ENCODE measurements around the gene NLGN3.

Gene NLGN3

DNA sequence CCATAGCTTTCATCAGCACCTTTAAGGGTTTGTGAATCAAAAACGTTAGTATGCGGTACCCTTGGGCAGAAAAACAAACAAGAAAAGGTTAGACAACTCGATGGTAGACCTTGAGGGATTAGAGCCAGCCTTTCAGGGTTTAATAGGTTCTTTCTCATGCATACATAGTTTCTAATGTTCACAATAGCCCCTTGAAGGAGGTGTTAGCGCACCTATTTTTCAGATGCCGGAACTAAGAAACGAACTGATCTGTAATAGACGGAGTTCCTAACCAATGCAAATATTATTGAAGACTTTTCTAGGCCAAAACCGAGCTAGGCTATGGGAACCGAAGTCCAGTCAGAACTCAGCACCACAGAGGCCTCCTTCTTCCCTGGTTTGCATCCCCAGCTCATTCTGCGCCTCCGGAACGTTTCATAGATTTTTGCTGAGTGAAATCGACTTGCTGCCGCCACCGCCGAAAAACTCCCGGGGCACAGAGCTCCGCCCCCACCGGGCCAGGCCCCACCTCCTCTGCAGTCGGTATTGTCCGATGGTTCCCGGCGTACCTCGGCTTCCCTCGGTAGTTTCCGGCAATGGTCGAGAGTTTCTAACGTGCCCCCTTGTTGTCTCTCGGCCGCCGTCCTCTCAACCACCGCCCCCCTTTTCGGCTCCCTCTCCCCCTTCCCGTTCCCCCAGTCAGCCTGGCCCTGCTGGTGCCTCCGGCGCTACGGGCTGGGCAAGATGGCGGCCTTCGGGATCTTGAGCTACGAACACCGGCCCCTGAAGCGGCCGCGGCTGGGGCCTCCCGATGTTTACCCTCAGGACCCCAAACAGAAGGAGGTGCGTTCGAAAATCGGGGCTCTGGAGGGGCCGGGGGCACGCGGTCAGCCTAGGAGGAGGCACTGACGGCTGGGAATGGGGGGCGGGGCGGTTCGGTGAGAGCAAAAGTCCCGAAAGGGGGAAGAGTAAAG lies 26.3 kb upstream of the NLGN3 start, which contains the start of gene MED12:
Gene MED12, plus strand, starts transcription at position 565 of the 953 bp plus-strand sequence. Its CDS starts 159 bp downstream, at position 724.
- DNase-seq (ENCODE audit: low read depth in 2 of 2), result peak; percentile 59 to 72

DNA sequence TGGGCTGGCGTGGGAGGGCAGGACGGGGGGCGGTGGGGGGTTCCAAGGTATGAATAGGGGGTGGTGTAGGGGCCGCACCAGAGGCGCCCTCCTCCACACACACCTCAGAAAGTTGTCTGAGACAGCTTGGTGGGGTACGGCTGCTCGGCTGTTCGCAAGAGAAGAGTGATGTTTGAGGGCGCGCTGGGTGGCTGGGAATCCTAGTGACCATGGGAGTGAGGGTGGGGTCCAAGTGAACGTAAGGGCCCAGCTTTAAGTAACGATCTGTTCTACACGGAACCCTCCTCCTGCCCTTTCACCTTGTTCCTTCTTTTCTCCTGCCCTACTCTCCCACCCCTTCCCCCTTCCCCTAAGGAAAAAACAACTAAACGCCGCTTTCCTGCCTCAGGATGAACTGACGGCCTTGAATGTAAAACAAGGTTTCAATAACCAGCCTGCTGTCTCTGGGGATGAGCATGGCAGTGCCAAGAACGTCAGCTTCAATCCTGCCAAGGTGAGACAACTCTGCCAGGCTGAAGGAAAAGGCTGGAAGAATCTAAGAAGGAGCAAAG lies 25.6 kb upstream of the NLGN3 start:
- DNase-seq (ENCODE audit: low read depth in 2 of 2), result no peak

DNA sequence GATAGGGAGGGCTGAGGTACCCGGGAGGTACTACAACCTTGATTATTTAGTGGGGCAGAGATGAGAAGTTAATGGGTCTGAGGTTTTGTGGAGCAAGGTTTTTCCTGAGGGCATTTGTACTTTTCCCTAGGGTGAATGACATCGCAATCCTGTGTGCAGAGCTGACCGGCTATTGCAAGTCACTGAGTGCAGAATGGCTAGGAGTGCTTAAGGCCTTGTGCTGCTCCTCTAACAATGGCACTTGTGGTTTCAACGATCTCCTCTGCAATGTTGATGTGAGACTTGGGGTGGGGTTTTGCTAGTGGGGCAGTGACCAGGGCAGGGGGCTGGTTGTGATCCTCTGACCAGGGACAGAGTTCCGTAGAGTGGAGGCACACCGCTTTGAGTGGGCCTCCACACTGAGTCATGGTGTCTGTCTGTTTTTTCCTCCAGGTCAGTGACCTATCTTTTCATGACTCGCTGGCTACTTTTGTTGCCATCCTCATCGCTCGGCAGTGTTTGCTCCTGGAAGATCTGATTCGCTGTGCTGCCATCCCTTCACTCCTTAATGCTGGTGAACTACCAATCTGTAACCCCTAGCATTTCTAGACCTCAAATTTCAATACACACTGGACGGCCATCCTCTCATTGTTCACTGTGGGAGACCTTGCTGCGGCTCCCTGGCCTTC lies 16.3 kb upstream of the NLGN3 start:
- DNase-seq (ENCODE audit: low read depth in 2 of 2), result no peak

DNA sequence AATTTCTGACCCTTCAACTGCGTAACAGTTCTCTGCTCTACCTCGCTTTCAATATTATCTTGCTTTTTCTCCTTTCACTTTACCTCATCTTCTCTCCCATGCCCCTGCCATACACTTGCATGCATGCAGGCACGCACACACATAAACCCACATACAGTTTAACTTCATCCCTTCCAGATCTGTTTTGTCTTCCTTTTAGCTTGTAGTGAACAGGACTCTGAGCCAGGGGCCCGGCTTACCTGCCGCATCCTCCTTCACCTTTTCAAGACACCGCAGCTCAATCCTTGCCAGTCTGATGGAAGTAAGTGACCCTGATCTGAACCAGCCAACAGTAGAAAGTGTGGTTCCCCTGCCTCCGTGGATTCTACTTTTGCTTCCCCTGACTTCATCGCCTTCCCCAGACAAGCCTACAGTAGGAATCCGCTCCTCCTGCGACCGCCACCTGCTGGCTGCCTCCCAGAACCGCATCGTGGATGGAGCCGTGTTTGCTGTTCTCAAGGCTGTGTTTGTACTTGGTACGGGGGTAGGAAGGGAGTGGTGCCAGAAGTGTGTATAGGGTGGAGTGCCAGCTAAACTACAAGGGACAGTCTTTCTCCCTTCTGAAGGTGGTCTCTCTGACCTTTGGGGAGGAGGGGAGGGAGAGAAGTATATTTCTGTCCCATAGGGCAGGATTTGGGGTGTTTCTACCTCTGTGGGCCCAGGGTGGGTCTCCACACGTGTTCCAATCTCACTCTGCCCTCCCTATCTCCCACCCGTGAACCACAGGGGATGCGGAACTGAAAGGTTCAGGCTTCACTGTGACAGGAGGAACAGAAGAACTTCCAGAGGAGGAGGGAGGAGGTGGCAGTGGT lies 15.5 kb upstream of the NLGN3 start:
- peak; percentile 43 to 50 for DNase-seq (ENCODE audit: low read depth in 2 of 2)

DNA sequence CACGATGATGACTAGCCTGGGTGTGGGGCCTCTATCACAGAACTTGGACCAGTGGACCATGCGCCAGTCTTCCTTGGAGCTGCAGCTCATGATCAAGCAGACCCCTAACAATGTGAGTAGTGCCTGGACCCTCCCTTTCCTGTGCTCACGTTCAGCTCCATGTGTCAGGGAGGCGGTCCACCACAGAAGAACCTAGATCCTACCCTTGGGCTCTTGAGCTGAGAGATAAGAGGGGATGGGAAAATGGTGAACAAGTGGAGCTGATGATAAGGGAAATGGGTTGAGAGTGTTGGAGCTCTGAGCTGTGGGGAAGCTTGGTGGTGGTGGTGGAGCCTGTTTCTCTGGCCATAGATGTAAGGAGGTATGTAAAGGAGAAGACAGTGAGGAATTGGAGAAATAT lies 13.1 kb upstream of the NLGN3 start:
- DNase-seq (ENCODE audit: low read depth in 2 of 2), result no peak

DNA sequence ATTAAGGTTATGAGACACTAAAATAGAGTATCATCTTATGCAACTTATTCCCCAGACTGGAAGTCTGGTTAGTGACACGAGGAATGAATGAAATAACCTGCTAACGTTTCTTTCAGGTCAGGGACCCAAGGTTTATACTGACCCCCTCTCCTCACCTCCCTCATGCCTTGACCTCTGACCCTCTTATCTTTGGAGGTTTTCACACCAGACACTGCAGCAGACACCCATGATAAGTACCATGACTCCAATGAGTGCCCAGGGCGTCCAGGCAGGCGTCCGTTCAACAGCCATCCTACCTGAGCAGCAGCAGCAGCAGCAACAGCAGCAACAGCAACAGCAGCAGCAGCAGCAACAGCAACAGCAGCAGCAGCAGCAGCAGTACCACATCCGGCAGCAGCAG lies 4.2 kb upstream of the NLGN3 start:
- DNase-seq (ENCODE audit: low read depth in 2 of 2), result no peak

DNA sequence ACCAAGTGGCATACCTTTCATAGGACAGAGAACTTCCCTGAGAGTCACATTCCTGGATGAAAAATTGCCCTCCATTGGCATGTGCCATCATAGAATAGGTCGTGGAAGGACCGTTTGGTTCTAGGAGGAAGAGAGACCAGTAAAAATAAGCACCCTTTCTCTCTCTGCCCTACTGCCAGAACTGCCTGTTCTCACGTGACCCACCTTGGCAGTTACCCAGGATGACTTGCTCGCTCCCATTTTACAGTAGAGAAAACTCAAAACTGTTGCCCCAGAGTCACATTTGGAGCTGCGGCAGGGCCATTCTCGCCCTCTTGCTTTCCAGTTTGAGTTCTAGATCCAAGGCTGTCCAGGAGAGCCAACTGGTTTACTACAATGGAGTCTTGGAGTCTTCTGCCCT lies 1.1 kb upstream of the NLGN3 start:
- no peak for DNase-seq (ENCODE audit: low read depth in 2 of 2)

DNA sequence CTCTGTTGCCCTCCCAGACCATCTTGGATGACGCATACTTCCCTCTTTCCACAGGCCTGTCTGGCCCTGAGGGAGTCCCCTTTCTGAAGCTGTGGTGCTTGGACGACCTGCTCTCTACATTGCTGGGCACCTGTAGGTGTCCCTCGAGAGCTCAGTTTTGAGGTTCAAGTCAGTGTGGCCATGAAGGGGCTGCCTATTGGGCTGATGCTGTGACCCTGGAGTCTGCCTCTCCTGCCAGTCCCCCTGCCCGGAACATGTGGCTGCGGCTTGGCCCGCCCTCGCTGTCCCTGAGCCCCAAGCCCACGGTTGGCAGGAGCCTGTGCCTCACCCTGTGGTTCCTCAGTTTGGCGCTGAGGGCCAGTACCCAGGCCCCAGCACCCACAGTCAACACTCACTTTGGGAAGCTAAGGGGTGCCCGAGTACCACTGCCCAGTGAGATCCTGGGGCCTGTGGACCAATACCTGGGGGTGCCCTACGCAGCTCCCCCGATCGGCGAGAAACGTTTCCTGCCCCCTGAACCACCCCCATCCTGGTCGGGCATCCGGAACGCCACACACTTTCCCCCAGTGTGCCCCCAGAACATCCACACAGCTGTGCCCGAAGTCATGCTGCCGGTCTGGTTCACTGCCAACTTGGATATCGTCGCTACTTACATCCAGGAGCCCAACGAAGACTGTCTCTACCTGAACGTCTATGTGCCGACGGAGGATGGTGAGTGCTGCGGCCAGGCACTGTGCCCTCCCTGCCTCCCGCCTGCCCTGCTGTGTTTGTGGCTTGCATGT lies 3.0 kb downstream of the NLGN3 start:
- no peak for DNase-seq (ENCODE audit: low read depth in 2 of 2)

DNA sequence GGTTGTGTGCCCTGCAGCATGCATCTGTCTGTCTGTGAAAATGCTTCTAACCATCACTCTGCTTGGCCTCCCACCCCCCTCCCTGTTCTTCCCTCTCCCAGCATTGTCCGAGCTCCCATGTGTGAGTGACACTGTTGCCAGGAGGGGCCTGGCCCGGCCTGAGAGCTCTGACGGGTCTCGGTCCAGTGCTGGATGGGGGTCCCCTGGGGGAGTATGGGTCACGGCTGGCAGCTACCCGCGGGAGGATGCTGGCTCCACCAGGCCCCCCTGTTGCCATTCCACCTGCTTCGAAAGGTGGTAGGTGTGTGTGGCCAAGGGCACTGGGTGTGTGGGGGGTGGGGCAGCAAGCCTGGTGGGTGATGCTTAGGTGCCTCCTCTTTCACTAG lies 3.6 kb downstream of the NLGN3 start:
- no peak for DNase-seq (ENCODE audit: low read depth in 2 of 2)

DNA sequence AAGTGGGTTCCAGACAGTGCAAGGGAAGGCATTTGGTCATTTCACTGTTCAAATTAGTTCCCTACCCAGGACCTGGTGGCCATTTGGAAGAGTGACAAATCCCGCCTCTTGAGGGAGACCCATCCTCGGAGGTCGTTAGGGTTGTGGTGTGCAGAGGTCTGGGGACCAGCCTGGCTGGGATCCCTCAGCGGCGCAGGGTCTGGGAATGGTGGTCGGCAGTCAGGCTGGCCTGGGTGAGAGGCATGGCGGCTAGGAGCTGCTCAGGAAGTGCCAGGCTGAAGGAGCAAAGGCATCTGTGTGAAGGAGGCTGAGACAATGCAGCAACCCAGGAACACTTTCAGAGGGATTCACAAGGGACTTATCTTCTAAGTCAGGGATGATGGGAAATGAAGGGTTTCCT lies 6.7 kb downstream of the NLGN3 start:
- no peak for DNase-seq (ENCODE audit: low read depth in 2 of 2)

DNA sequence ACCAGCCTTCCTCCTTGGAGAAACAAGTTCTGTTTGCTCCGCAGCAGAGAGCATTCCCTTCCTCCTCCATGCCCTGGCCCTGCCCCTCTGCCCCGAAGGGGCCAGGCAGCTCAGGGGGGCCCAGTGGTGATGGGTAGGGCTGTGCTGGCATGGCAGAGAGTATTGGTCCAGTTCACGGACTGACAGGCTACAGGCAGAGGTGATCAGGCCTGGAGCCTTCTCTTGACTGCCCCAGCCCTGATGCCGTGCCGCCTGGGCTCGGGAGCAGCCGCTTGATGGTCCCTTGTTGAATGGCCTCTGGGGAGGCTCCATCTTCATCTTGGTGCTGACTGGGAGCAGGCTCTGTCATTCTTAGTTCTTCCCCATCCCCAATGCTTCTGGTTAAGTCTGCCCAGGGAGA lies 9.6 kb downstream of the NLGN3 start:
- no peak for DNase-seq (ENCODE audit: low read depth in 2 of 2)

DNA sequence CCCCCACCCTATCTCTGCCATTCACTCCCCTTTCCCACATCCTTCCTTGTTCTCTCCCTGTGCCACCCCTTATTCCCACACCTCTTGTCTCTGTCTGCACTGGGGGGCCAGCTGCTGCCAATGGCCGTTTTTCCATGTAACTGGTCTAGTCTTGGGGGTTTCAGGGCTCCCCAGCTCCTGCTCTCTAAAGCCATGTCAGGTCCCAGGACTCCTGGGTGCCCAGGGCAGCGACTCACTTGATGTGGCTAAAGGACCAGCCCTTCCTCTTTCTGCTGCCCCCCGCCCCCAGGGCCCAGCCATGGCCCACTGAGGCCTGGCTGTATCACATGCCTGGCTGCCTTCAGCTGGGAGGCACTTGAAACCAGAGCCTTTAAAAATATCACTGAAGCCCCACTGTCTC lies 10.0 kb downstream of the NLGN3 start:
- no peak for DNase-seq (ENCODE audit: low read depth in 2 of 2)

DNA sequence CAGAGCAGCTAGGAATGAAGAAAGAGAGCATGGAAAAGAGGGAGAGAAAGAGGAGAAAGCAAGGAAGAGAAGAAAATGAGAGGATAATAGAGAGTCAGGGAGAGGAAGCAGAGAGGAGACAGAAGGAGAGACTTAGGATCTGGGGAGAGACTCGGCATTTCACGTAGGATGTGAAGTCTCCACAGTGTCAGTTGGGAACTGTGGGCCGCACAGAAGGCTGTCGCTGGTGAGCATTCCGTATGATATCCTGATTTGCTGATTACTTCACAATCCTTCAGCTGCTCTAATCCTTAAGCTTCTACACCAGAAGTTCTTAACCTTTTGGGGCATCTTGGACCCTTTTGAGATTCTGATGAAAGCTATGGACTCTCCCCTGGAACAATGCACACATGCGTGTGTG lies 14.0 kb downstream of the NLGN3 start:
- no peak for DNase-seq (ENCODE audit: low read depth in 2 of 2)

DNA sequence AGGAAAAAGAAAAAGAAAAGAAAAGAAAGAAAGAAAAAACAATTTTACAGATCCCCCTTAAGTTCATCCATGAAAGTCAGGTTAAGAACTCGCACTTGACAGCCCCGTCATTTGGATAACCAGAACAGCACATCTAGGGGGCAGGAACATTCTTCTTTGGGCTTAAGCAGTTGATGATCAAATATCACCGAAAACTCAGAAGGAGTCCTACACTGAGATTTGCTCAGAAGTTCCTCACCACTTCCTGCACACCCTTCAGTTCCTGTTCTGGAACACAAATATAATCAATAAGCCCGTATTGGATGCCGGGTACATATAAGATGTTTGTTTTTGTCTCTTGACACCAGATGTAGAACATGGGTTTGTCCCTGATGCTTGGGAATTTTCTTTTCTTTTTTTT lies 14.7 kb downstream of the NLGN3 start:
- DNase-seq (ENCODE audit: low read depth in 2 of 2), result no peak

DNA sequence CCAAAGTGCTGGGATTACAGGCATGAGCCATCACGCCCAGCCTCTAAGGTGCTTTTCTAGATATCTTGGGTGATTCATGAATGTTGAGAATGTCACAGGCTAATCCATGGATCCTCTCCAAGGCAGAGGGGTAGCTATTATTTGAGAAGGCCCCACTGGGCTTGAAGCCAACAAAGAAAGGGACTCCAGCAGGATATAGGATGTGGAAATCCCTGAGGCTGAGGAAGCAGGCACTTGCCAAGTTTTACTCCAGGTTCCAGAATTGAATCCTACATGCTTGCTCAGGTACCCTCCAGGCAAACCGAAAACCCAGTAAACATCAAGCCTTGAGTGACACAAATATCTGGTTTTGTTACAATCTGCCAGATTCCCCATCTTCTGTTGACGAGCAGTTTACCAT lies 15.8 kb downstream of the NLGN3 start:
- DNase-seq (ENCODE audit: low read depth in 2 of 2), result no peak

DNA sequence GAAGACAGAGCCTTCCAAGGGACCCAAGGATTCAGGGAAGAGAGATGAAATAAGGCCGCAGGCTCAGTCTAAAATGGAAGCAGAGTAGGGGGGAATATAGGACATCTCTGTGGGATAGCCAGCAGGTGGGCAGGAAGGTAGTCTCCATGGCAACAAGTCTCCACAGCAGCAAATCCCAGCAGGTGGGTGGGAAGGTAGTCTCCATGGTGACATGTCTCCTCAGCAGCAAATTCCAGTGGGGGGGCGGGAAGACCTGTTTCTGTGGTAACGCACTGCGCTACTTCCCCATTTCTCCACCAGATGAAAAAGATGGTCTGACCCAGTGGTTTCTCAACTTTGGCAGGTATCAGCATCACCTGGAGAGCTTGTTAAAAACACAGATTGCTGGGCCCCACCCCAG lies 18.3 kb downstream of the NLGN3 start:
- DNase-seq (ENCODE audit: low read depth in 2 of 2), result no peak

DNA sequence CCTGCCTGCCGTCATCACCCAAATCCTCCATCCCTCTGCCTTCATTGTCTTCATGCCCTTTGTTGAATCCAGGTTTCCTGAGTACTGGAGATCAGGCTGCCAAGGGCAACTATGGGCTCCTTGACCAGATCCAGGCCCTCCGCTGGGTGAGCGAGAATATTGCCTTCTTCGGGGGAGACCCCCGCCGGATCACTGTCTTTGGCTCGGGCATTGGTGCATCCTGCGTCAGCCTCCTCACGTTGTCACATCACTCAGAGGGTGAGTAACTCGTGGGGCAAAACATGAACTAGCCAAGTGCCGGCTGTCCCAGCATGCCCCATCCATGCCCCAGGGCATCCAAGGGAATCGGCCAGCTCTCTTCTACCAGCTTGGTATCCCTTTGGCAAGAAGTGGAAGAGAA lies 19.4 kb downstream of the NLGN3 start:
- no peak for DNase-seq (ENCODE audit: low read depth in 2 of 2)

DNA sequence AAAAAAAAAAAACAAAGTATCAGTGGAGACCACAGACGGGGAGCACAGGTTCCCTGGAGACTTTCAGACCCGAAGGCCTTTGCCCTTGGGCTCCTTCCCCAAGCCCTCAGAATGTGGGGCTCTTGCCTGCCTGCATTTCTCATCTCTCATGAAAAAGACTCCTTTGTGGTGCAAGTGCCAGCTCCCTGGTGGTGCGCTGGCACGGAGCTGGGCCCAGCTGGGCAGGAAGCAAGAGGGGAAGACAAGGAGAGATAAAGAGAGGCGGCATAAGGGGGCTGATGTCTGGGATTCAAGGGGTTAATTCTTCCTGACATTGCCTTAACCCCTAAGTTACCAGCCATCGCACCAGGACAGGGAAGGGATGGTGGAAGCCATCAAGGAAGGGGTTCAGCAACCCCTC lies 21.8 kb downstream of the NLGN3 start:
- DNase-seq (ENCODE audit: low read depth in 2 of 2), result no peak

DNA sequence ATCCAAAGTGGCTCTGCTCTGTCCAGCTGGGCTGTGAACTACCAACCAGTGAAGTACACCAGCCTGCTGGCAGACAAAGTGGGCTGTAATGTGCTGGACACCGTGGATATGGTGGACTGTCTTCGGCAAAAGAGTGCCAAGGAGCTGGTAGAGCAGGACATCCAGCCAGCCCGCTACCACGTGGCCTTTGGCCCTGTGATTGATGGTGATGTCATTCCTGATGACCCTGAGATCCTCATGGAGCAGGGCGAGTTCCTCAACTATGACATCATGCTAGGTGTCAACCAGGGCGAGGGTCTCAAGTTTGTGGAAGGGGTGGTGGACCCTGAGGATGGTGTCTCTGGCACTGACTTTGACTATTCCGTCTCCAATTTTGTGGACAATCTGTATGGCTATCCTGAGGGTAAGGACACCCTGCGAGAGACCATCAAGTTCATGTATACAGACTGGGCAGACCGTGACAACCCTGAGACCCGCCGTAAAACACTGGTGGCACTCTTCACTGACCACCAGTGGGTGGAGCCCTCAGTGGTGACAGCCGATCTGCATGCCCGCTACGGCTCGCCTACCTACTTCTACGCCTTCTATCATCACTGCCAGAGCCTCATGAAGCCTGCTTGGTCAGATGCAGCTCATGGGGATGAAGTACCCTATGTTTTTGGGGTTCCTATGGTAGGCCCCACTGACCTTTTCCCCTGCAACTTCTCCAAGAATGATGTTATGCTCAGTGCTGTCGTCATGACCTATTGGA lies 22.6 kb downstream of the NLGN3 start:
- DNase-seq (ENCODE audit: low read depth in 2 of 2), result no peak

DNA sequence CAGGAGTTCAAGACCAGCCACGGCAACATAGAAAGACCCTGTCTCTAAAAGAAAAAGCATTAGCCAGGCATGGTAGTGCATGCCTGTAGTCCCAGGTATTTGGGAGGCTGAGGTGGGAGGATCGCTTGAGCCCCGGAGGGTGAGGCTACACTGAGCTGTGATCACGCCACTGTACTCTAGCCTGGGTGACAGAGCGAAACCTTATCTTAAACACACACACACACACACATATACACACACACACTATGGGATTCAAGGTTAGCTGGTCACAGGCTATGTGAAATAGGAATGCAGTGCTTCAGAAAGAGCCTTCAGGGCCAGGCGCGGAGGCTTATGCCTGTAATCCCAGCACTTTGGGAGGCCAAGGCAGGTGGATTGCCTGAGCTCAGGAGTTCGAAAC lies 23.5 kb downstream of the NLGN3 start:
- no peak for DNase-seq (ENCODE audit: low read depth in 2 of 2)
